Stimulated activated CD4-positive, alpha-beta T cell treated with anti-CD3 and anti-CD28 coated beads, Interleukin-2, amount 100 ng/mL, for 24 hours (primary cell): ENCODE measurements around the gene LIX1.

Source experiments
- DNase-seq, 2 donors: peaks; one replicate each; pipeline ENCODE4 v3.0.0-alpha.2; 2020

The LIX1 gene

DNA sequence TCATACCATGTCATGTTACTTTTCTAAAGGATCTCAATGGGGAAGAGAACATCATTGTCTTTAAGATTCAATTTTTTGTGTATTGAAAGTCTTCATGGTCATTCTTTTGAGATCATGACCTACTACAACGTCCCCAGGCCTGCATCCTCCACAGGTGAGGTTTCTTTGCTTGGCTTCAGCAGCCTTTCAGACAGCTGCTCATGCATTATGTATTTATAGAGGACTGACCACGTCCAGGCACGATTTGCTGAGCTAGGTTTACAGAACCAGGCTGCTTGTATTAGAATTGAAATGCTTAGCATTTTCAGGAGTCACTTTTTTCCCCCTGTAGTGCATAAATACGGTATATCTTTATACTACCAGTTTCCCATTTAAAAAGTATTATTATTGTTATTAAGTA, 70.4 kb downstream of the LIX1 start:
- no peak for DNase-seq

DNA sequence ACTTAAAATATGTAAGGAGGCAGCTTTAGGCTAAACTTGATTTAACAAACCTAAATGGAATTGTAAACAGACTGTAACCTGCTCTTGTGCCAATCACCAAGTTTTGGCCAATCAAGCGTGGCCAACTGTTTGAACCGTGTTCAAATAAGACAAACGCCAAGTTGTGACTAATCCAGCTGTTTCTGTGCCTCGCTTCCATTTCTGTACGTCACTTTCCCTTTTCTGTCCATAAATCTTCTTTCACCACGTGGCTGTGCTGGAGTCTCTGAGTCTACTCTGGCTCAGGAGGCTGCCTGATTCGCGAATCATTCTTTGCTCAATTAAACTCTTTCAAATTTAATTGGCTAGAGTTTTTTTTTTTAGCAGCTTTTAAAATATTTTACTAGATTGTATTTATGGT, 71.3 kb downstream of the LIX1 start:
- no peak for DNase-seq

DNA sequence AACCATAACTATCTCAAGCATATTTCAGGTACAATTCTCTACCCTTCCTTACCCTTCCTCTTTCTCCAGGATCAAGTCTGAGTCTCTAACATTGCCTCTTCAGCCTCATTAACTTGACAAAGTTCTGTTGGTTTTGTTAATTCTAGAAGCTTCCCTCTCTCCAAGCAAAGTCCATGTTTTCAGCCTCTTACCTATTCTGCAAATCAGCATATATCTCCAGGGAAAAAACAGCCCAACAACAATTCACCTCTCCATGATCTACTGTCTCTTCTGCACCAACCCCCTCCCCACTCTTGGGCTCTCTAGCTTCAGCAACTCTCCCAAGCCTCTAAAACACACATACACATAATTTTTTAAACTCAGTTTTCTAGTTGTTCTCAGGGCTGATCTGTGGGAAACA, 72.2 kb downstream of the LIX1 start:
- no peak for DNase-seq

DNA sequence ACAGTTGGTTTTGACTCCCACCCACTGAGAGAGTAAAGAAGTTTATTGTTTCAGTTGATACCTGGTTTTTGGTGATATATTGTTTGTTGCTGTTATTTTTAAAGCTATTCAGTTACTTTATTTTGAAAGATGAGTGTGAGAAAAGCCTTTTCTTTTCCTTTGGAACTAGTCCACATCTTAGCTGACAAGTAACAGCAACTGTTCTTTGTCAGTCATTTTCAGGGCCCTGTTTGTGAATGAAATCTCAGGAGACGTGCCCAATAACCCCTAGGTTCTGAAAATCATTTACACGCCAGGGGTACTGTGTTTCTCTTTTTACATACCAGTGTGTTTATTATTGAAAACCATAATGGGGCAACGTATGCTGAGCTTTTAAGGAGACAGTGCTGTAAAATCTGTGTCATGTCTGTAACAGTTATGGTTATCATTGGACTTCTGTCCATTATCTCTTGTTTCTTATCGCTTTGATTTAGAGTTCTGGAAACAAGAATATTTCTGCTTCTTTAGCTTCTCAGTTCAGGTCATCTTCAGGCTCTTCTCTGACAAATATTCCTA, 75.0 kb downstream of the LIX1 start:
- no peak for DNase-seq

DNA sequence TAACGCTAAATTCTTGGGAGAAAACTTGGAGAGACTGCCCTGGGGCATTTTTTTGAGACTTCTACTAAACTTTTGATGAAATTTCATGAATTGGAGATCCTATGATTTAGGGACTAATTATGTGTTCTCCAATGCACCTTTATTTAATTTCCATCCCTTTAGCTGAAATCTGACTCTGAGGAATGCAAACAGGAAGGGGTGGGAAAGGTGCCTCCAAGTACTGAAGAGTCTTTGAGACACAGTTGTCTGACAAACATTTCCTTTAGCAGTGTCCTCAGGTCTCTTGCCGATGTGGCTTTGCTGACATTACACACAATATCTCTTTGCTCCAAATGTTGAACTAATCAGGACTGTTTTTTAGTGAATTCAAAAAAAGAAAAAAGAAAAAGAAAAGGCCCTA, 76.9 kb downstream of the LIX1 start:
- no peak for DNase-seq

DNA sequence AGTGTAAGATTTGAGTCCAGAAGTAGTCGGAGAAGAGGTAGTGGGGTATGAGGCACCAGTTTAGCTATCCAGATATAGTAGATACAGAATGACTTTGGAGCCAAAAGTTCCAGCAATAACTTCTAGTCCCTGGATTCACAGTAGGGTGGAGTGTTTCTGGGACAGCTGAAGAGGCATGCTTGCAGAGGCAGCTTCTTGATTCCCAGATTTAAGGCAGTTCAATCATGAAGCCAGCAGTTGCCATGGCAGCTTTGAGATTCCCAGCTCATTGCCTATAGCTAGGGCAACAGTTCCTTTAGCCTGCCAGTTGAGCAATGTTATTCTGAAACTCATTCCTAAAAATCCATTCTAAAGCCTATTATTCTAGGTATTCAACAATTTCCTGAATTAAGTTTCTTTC, 79.2 kb downstream of the LIX1 start:
- no peak for DNase-seq

DNA sequence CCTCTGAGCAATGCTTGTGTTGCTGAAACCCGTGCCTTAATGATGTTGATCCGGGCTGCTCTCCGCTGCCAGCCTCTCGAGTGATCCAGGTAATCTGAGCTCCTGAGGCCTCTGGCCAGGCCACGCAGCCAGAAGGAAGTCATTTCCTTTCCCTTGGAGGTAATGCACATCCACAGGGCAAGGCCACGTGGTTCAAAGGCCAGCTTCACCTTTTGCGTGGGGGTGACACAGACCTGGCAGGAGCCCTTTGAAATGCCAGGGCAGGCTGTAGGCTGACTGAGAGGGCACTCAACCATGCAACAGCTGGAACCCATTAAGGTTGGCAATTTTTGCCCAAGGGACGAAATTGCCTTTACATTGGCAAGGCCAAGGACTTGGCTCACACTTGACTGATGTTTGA, 80.4 kb downstream of the LIX1 start:
- DNase-seq = no peak

DNA sequence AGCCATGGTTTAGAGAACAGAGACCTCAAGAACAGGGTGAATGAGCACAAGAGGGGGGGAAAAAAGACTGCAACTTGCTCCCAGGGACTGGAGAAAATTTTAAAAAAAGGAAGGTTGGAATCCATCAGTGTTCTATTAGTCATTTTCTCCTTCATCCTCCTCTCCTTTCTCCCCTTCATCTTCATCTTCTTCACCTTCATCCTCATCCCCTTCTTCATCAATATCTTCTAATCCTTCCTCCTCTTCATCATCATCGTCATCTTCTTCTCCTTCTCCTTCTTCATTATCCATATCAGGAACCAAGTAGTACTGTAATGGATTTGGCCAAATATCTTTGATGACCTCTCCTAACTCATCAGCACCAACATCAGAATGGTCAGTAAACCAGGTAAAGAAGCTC, 86.1 kb downstream of the LIX1 start:
- DNase-seq = no peak

DNA sequence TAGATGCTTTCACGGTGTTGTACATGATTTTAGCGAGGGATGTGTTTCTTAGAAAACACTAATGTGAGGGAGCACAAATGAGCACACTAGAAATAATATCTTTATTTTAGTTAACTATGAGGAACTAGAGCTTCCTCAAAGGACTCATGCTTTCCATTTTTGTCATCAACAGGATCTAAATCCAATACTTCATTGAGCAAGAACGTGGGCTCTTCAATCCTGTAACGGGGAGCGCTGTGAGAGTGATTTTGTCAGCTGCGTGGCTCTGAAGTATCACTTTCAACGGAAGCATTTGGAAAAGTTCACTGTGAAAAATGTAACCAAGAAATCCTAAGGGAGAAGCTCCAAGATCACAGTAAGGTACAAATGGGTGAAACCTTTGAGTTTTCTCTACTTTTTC, 93.2 kb downstream of the LIX1 start:
- no peak for DNase-seq

DNA sequence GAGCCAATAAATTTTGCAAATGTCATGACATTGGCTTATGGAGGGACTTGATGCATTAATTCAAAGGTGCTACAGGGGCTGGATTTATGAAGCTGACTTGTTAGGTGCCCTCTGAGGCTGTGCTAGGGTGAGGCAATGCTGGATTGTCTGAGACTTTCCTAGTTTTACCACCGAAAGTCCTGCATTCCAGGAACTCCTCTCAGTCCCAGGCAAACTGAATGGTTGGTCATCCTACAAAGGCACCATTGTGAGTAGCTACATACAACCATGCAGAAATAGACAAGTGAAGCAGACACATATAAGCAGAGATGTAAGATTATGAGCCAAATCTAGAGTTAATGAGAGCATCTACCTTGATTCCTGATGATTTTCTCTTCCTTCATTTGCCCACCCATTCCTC, 95.3 kb downstream of the LIX1 start:
- DNase-seq = no peak

DNA sequence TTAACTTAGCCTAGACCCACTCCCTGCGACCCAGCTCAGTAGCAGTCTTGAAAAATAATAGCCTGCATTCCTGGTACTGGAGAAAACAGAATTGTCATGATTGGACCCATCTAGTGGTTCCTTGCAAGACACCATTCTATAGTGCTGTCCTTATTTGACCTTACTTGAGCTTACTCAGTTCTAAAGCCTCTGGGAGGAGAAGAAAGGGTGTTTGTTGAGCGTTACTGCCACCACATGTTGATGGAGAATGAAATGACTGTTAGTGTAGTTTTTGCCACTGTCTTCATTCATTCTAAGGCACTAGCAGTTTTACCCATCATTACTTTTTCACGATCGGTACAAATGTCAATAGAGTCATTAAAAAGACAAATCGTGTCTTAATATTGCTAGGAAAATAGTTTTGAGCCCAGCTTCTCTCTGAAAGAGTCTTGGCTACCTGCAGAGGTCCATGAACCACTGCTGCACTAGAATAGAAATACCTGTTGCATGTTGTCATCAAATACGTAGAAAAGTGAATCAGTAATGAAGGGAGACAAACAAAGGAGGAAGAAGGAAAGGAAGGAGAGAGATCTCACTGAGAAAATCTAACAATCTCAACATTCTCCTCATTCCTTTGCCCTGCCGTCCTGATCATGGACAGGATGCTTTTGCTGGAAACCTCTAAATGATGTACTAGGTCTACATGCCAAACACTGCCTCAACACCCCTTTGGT, 96.0 kb downstream of the LIX1 start:
- no peak for DNase-seq

DNA sequence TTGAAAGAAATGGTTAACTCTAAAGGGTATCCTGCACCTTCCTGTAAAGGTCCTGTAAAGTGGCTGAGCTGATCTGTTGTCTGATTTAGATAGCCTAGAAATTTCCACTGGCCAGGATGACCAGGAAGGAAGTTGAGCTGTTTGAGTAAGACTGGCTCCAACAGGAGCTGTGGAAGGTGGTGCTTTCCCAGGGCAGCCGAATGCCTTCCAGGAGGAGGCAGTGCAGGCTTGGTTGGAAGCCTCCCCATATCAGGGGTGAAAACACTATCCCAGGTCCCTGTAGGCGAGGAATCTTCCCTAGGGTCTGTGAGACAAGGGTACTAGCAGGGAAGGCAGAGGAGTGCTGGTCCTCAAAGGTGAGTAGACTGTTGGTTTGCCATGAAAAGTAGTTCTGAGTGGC, 98.4 kb downstream of the LIX1 start:
- DNase-seq = no peak

DNA sequence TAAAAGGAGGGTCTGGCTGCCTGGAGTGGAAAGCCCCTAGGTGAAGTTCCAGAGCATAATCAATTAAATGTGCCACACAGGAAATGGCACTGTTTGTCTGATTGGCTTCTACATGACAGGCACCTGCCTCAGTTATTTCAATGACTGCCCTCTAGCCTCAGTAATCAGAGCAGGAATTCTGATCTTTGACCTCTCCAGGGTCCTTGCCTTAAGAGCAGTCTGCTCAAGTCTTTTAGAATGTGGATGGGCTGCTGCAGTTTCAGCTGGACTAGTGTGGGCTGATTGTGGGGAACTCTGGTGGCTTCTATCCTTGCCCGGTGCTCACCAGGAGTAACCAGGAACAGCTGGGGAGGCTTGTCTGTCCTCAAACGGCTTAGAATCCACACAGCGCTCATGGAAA, 98.9 kb downstream of the LIX1 start:
- DNase-seq = no peak

DNA sequence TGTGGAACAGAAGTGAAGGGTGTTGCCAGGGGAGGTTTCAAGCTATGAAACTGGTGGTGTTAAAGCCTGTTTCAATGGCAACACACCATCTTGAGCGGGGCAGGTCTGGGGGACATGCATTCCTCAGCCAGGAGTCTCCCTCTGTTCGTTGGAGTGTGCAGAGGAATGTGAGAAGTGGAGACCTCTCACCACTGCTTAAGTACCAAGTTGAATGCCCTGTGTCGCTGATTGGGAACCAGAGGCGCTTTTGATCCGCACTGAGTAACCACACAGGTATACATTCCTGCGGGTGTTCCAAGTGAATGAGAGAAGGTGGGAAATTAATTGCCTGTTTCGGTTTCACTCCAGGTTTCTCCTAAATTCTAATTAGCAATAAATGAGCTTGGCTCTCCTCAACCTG, 99.4 kb downstream of the LIX1 start:
- no peak for DNase-seq
